OCI-LY1 (cell line): ENCODE measurements around the gene ZSCAN25.

Source experiments
- CTCF ChIP-seq: fragments of 200-600 bp; sonication (generic), shearing (Covaris generic); IDR thresholded peaks from 2 replicates; pipeline ENCODE4 v1.5.1; 2017; ENCODE audit warnings: mild to moderate bottlenecking, antibody characterized with exemption, low read length, moderate library complexity, mixed read lengths
- EZH2 ChIP-seq: fragments of 200-600 bp; sonication (generic), shearing (Covaris generic); IDR thresholded peaks from 2 replicates; pipeline ENCODE4 v1.8.0; 2017; ENCODE audit warnings: borderline replicate concordance, mixed run types, mild to moderate bottlenecking, antibody characterized with exemption, low read length, moderate library complexity, mixed read lengths

GRCh38 chr7:99648843-99649242, 32.1 kb downstream of the ZSCAN25 start:
- no peak for TF ChIP-seq CTCF
- TF ChIP-seq EZH2: no peak
